HG03175 (cell line): Measurements from ENCODE around the gene KLC1.

Source experiments
- ATAC-seq: cut with Tn5 transposase; IDR thresholded peaks from one replicate; pipeline ENCODE4 v1.9.1; 2021; ENCODE audit warnings: mild to moderate bottlenecking, moderate library complexity; ENCODE audit not compliant: unreplicated experiment

The KLC1 gene

GRCh38 chr14:103657471-103657870 is 28.5 kb downstream of the KLC1 start:
- no peak for ATAC-seq

GRCh38 chr14:103659631-103660030 is 30.6 kb downstream of the KLC1 start:
- no peak for ATAC-seq

- ATAC-seq, result no peak
These were observed 33.0 kb downstream of the KLC1 start for GRCh38 chr14:103662029-103662428.

GRCh38 chr14:103662591-103662990 is 33.6 kb downstream of the KLC1 start:
- no peak for ATAC-seq

GRCh38 chr14:103663506-103663905 is 34.5 kb downstream of the KLC1 start:
- ATAC-seq, result no peak

- no peak for ATAC-seq
These were observed 38.7 kb downstream of the KLC1 start for GRCh38 chr14:103667671-103668070.

- no peak for ATAC-seq
These were observed 39.1 kb downstream of the KLC1 start for GRCh38 chr14:103668117-103668516.

- no peak for ATAC-seq
These were observed 40.4 kb downstream of the KLC1 start for GRCh38 chr14:103669370-103669769.

- ATAC-seq, result no peak
These were observed 42.9 kb downstream of the KLC1 start for GRCh38 chr14:103671911-103672310.

- ATAC-seq, result no peak
These were observed 46.9 kb downstream of the KLC1 start for GRCh38 chr14:103675957-103676356.

GRCh38 chr14:103676881-103677675 is 48.1 kb downstream of the KLC1 start:
- ATAC-seq, result no peak

- ATAC-seq, result no peak
These were observed 50.3 kb downstream of the KLC1 start for GRCh38 chr14:103679351-103679750.

GRCh38 chr14:103680491-103681231 is 51.6 kb downstream of the KLC1 start:
- ATAC-seq, result no peak

GRCh38 chr14:103683139-103683538 is 54.1 kb downstream of the KLC1 start:
- no peak for ATAC-seq

GRCh38 chr14:103684471-103684870 is 55.5 kb downstream of the KLC1 start:
- ATAC-seq, result no peak

- no peak for ATAC-seq
These were observed 55.9 kb downstream of the KLC1 start for GRCh38 chr14:103684871-103685270.

- no peak for ATAC-seq
These were observed 56.5 kb downstream of the KLC1 start for GRCh38 chr14:103685276-103686211.

- no peak for ATAC-seq
These were observed 57.9 kb downstream of the KLC1 start for GRCh38 chr14:103686831-103687485.

GRCh38 chr14:103687712-103688111 is 58.7 kb downstream of the KLC1 start:
- no peak for ATAC-seq

GRCh38 chr14:103688441-103688840 is 59.4 kb downstream of the KLC1 start:
- no peak for ATAC-seq
